WTC11 (cell line): ENCODE results near the gene TMEM135.
"Not testable (repeated sequence)": the region's sequence is repeated elsewhere in the genome, so short reads cannot be mapped to it uniquely, and the experiment has no call there.

Experiments used
- ATF6 ChIP-seq: sonication (generic); formaldehyde crosslinking; IDR thresholded peaks from 2 replicates; pipeline ENCODE4 v1.8.1; 2023; ENCODE audit warnings: mild to moderate bottlenecking, missing genetic modification reagents
- CTCF ChIP-seq: fragments of 200-600 bp; IDR thresholded peaks from 2 replicates; pipeline ENCODE4 v1.8.0; 2022; ENCODE audit warnings: antibody characterized with exemption
- E2F4 ChIP-seq: sonication (generic); formaldehyde crosslinking; IDR thresholded peaks from 2 replicates; pipeline ENCODE4 v1.8.1; 2022; ENCODE audit warnings: low read depth, mild to moderate bottlenecking, moderate library complexity, missing genetic modification reagents, borderline replicate concordance
- ESRRA ChIP-seq: sonication (generic); formaldehyde crosslinking; IDR thresholded peaks from 2 replicates; pipeline ENCODE4 v1.8.1; 2022; ENCODE audit warnings: mild to moderate bottlenecking, missing genetic modification reagents, borderline replicate concordance
- ETV6 ChIP-seq: sonication (generic); formaldehyde crosslinking; IDR thresholded peaks from 2 replicates; pipeline ENCODE4 v1.8.1; 2022; ENCODE audit warnings: mild to moderate bottlenecking, missing genetic modification reagents
- HMGA2 ChIP-seq: fragments of 250-450 bp; sonication (Bioruptor Pico); IDR thresholded peaks from 2 replicates; pipeline ENCODE4 v1.4.0; 2021; ENCODE audit warnings: mild to moderate bottlenecking, moderate library complexity
- JAZF1 ChIP-seq: fragments of 250-450 bp; sonication (Bioruptor Pico); IDR thresholded peaks from 2 replicates; pipeline ENCODE4 v1.9.0; 2021; ENCODE audit warnings: moderate library complexity, mild to moderate bottlenecking, inconsistent platforms
- NFATC4 ChIP-seq: fragments of 250-450 bp; sonication (Bioruptor Pico); IDR thresholded peaks from 2 replicates; pipeline ENCODE4 v1.9.0; 2021; ENCODE audit warnings: mild to moderate bottlenecking
- NFYB ChIP-seq: sonication (generic); formaldehyde crosslinking; conservative IDR thresholded peaks from 2 replicates; pipeline ENCODE4 v1.8.0; 2022; ENCODE audit warnings: low read depth, missing genetic modification reagents
- NR2C2 ChIP-seq: sonication (generic); formaldehyde crosslinking; IDR thresholded peaks from 2 replicates; pipeline ENCODE4 v1.8.0; 2022; ENCODE audit warnings: mild to moderate bottlenecking, missing genetic modification reagents
- SP1 ChIP-seq: sonication (generic); formaldehyde crosslinking; conservative IDR thresholded peaks from 2 replicates; pipeline ENCODE4 v1.8.1; 2022; ENCODE audit warnings: missing genetic modification reagents
- USF1 ChIP-seq: sonication (generic); formaldehyde crosslinking; IDR thresholded peaks from 2 replicates; pipeline ENCODE4 v1.8.0; 2022; ENCODE audit warnings: mild to moderate bottlenecking, missing genetic modification reagents
- USF2 ChIP-seq: sonication (generic); formaldehyde crosslinking; IDR thresholded peaks from 2 replicates; pipeline ENCODE4 v1.8.1; 2023; ENCODE audit warnings: mild to moderate bottlenecking, missing genetic modification reagents, moderate library complexity
- ZNF263 ChIP-seq: sonication (generic); formaldehyde crosslinking; IDR thresholded peaks from 2 replicates; pipeline ENCODE4 v1.8.1; 2022; ENCODE audit warnings: low read depth, mild to moderate bottlenecking, moderate library complexity, missing genetic modification reagents

- not testable (repeated sequence) for TF ChIP-seq ATF6 (CRISPR knock-in tag); USF2 (CRISPR knock-in tag); CTCF; E2F4 (CRISPR knock-in tag); JAZF1 (CRISPR knock-in tag); ESRRA (CRISPR knock-in tag); ETV6 (CRISPR knock-in tag); USF1; ZNF263; NFATC4; HMGA2; NFYB; SP1; NR2C2 (CRISPR knock-in tag)
These were observed 151.2 kb downstream of the TMEM135 start for GRCh38 chr11:87188921-87189320.
